GM19193 (cell line): ENCODE measurements around the gene LCAT.

Experiments
- POLR2A ChIP-seq: IDR thresholded peaks from 4 replicates; pipeline ENCODE4 v1.6.1; 2011; ENCODE audit not compliant: insufficient read depth, insufficient read length; ENCODE audit errors: extremely low read depth

LCAT gene

DNA sequence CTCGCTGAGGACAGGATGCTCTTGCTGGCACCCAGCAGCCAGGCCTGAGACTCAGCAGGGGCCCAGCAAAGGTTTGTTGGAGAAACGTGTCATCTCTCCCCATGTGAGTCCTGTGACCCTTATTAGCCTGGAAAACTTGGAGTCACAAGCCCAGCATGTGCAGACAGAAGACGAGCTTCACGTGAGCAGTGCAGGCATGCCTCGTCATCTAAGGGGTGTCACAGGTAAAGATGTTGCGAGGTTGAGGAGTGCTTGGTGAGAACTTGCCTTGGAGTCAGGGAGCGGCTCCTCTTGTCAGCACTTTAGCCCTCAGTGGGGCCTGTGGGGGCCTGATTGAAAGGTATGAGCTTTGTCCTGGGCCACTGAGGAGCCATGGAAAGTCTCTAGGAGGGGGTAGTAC lies 10.1 kb downstream of the LCAT start:
- TF ChIP-seq POLR2A, result no peak

GRCh38 chr16:67932462-67932840 lies 11.5 kb downstream of the LCAT start:
- no peak for TF ChIP-seq POLR2A

DNA sequence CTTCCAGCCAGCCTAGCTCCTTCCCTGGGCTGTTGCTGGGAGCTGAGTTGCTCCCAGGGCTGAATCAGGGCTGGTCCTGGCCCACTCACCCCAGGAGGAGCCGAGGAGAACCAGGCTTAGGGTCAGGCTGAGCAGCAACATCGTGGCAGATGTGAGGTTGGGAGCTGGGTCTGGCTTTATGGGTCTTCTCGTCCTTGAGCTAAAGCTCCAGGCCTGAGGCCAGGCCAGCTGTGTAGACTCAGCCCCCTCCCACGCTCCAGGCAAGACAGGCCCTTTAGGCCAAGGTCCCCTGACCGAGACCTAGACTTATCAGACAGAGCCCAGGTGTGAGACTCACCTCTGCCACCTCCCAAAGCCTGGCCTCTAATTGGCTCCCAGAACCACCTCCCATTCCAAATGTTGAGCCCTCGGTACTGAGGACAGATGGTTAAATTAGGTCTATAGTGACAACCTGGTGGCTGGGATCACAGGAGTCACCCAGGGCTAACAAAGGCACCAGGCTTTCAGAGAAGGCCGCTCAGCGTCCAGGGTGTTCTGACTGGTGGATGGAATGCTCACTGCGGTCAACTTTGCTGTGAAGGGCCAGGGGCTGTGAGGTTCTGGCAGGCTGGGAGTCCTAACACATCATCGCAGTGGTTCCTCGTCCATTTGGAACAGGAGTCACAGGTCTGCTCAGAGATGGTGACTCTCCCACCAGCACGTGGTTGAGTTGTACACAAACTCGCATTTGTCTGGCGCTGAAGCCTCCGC lies 12.0 kb downstream of the LCAT start, which contains the start of gene CTRL:
TSS of gene CTRL (minus strand) at position 151 of the 750 bp plus-strand sequence. CDS start at position 141, 10 bp downstream.
- TF ChIP-seq POLR2A, result no peak

DNA sequence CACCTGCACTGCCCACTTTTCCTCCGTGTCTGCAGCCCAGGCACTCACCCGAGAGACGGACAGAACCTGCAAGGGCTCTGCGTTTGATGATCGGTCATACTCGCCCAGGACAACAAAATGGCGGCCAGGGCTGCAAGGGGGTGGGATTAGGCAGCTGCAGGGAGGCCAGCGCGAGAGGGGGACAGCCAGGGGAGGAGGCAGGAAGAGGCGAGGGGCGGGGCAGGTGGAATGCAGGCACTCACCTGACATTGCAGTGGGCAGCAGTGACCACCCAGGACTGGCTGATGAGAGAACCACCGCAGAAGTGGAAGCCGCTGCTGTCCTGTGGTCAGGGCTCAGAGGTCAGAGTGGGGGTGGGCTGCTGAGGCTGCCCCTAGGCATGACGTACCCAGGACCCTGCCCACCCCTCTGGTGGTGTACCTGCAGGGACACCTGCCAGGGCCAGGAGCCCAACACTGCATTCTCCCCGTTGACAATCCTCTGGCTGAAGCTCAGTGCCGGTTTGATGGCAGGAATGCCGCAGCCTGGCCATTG lies 13.2 kb downstream of the LCAT start:
- TF ChIP-seq POLR2A, result peak; percentile 31

DNA sequence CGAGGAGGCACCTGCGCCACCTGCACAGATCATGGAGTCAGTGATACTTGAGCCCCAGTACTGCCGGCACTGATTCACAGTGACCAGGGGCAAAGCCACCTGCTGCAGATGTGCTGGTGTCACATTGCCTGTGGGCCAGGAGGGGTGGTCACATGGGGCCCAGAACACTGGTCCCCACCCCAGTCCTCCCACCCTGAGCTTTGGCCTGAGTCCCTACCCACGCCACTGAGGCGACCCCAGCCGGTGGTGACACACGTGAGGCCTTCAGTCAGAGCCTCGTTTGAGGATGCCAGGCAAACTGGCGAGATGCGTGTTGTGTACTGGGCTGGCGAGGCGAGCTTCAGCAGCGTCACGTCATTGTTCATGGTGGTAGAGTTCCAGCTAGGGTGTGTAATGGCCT lies 13.7 kb downstream of the LCAT start:
- no peak for TF ChIP-seq POLR2A

DNA sequence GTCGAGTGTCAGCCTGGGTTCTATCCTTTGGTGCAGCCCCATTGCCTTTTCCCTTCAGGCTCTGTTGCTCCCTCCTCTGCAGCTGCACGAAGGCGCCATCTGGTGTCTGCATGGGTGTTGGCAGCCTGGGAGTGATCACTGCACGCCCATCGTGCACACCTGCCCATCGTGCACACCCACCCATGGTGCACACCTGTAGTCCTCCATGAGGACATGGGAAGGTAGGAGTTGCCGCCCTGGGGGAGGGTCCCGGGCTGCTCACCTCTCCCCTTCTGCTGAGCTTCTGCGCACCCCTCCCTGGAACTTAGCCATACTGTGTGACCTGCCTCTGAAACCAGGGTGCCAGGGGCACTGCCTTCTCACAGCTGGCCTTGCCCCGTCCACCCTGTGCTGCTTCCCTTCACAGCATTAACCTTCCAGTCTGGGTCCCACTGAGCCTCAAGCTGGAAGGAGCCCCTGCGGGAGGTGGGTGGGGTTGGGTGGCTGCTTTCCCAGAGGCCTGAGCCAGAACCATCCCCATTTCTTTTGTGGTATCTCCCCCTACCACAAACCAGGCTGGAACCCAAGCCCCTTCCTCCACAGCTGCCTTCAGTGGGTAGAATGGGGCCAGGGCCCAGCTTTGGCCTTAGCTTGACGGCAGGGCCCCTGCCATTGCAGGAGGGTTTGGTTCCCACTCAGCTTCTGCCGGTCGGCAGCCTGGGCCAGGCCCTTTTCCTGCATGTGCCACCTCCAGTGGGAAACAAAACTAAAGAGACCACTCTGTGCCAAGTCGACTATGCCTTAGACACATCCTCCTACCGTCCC lies 15.2 kb downstream of the LCAT start:
- TF ChIP-seq POLR2A, result peak; percentile 30

DNA sequence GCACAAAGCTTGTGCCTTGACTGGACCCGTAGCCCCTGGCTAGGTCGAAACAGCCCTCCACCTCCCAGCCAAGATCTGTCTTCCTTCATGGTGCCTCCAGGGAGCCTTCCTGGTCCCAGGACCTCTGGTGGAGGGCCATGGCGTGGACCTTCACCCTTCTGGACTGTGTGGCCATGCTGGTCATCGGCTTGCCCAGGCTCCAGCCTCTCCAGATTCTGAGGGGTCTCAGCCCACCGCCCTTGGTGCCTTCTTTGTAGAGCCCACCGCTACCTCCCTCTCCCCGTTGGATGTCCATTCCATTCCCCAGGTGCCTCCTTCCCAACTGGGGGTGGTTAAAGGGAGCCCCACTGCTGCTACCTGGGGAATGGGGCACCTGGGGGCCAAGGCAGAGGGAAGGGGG lies 15.8 kb downstream of the LCAT start:
- TF ChIP-seq POLR2A, result no peak

DNA sequence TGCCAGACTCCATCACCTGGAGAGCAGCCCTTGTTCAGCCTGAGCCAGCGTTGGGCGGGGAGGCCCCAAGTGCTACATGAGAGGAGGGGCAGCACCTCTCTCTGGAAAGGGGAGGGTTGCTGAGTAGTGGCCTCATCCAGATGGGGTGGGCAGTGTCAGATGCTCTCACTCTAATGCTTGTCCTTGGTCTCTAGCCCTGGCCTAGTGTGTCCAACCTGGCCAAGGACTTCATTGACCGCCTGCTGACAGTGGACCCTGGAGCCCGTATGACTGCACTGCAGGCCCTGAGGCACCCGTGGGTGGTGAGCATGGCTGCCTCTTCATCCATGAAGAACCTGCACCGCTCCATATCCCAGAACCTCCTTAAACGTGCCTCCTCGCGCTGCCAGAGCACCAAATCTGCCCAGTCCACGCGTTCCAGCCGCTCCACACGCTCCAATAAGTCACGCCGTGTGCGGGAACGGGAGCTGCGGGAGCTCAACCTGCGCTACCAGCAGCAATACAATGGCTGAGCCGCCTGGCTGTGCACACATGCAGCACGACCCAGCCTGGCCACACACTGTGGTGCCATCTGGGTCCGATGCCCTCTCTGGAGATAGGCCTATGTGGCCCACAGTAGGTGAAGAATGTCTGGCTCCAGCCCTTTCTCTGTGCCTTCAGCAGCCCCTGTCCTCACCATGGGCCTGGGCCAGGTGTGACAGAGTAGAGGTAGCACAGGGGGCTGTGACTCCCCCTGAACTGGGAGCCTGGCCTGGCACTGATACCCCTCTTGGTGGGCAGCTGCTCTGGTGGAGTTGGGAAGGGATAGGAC lies 16.6 kb downstream of the LCAT start:
- no peak for TF ChIP-seq POLR2A

- no peak for TF ChIP-seq POLR2A
These were observed 17.7 kb downstream of the LCAT start for GRCh38 chr16:67926181-67926750.

DNA sequence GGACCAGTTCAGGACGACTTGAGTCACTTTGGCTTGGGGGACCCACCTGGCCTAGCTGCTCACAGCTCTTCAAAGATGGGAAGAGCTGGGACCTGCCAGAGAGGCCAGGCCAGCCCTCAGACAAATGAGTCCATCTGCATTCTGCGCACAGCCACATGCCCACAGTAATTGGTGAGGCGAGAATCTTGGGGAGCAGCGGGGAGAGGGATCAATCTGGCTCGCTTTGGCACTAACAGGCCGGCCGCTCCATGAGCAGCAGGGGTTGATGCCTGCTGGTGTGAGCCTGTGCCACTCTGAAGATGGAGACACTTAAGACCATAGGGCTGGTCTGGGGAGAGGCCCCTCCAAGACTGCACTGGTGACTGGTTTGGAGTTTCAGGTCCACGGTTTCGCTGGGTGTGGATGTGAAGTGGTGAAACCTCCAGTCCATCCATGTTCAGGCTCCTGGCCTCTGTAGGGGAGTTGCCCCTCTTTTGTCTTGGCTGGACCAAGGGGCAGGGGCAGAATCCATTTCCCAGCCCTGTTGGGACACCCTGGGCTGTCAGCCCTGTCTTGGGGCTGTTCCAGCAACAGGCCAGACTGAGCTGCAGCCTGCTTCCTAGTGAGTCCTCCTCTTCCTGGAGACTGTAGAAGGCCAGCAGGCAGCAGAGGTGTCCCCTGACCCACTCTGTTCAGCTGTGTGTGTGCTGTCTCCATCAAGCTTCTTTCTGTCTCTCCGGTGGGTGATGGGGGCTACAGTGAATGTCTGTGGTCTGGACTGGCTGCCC lies 19.6 kb downstream of the LCAT start:
- TF ChIP-seq POLR2A, result no peak

- no peak for TF ChIP-seq POLR2A
These were observed 20.4 kb downstream of the LCAT start for GRCh38 chr16:67923414-67924116.

GRCh38 chr16:67922740-67923139 lies 21.2 kb downstream of the LCAT start:
- no peak for TF ChIP-seq POLR2A

- TF ChIP-seq POLR2A, result no peak
These were observed 21.7 kb downstream of the LCAT start for GRCh38 chr16:67922221-67922620.

DNA sequence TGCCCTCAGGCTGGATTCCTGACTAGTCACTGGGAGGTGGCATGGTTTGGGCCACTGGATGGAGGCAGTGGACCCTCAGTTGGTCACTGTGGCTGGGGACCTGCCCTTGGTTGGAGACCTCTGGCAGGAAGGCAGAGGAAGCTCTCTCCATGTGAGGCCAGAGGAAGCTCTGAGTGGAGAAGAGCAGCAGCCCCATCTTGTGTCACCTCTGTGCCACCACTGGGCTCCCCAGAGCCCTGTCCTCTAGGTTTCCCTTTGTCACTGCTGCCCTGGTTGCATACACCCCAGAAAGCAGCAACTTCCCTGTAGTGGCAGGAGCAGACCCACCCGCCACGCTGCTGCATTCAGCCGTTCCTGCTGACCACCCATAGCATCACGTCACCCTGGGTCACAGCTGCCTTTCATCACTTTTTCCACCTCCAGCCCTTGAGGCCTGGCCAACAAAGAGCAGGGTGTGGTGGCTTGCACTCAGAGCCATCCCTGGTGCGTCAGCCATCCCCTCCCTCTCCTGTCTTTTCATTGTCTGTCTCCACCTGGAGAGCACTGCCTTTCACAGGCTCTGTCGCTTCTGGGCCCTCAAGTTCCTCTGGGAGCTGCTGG lies 24.2 kb downstream of the LCAT start:
- no peak for TF ChIP-seq POLR2A

GRCh38 chr16:67917852-67918236 lies 26.1 kb downstream of the LCAT start:
- TF ChIP-seq POLR2A, result no peak
